Measurements from ENCODE around the gene RPL6. TPM values are rescaled to one million over a fixed set of nuclear protein-coding genes. Genes with fewer than 3 reads are reported as not detected.

Gene RPL6
- total and polyA plus RNA-seq, 7 experiments from 2014 or later, result 697 to 1,668 (median 1,363) TPM

- Histone ChIP-seq H3K4me3 (ENCODE audit: low read length) (no peak overlapping the region), H3K27ac (ENCODE audit: low read depth, low read length) (no peak overlapping the region), H3K36me3 (ENCODE audit: control insufficient read depth in 2 of 3, insufficient read depth in 3 of 3, low read length in 3 of 3) (no peaks in the 10 kb centered on the region), H3K9me3 (ENCODE audit: control insufficient read depth in 2 of 3, low read length in 3 of 3) (no peaks in the 10 kb centered on the region), H3K27me3 (ENCODE audit: control insufficient read depth in 2 of 2, insufficient read depth in 2 of 2, low read length in 2 of 2) (no peaks in the 10 kb centered on the region), H3K4me1 (ENCODE audit: control insufficient read depth in 2 of 2, insufficient read depth in 2 of 2, low read length in 2 of 2) (no peaks in the 10 kb centered on the region)
- no peak overlapping the region for H3K4me3 Mint-ChIP-seq
- CTCF ChIA-PET, result no interaction called here
- POLR2A ChIA-PET, result no interaction called here
- peaks cover 9 to 37% (median 20%) of the 10 kb centered on the region in 7 donors for H3K4me1 Mint-ChIP-seq
- H3K27me3 Mint-ChIP-seq, result no peaks in the 10 kb centered on the region
- intact Hi-C loops (cut with micrococcal nuclease), result no loop called here
- H3K9me3 Mint-ChIP-seq, result no peaks in the 10 kb centered on the region
- DNase-seq (no peak), ATAC-seq (no peak)
- peaks cover 0 to 5% (median 0%) of the 10 kb centered on the region in 5 donors for H3K36me3 Mint-ChIP-seq
- H3K27ac Mint-ChIP-seq, result no peak overlapping the region
These were observed 34.3 kb downstream of the RPL6 start for GRCh38 chr12:112375105-112375504.

GRCh38 chr12:112374166-112374740 lies 35.2 kb downstream of the RPL6 start:
- DNase-seq, result no peak
- Mint-ChIP-seq H3K9me3 (no peaks in the 10 kb centered on the region), H3K27ac (no peak overlapping the region), H3K4me3 (no peak overlapping the region), H3K27me3 (no peaks in the 10 kb centered on the region), H3K36me3 (peaks cover 0 to 5% (median 0%) of the 10 kb centered on the region in 5 donors), H3K4me1 (peaks cover 10 to 37% (median 19%) of the 10 kb centered on the region in 7 donors)
- Histone ChIP-seq H3K4me3 (ENCODE audit: low read length) (no peak overlapping the region), H3K27me3 (ENCODE audit: control insufficient read depth in 2 of 2, insufficient read depth in 2 of 2, low read length in 2 of 2) (no peaks in the 10 kb centered on the region), H3K36me3 (ENCODE audit: control insufficient read depth in 2 of 3, insufficient read depth in 3 of 3, low read length in 3 of 3) (no peaks in the 10 kb centered on the region), H3K27ac (ENCODE audit: low read depth, low read length) (no peak overlapping the region), H3K4me1 (ENCODE audit: control insufficient read depth in 2 of 2, insufficient read depth in 2 of 2, low read length in 2 of 2) (no peaks in the 10 kb centered on the region), H3K9me3 (ENCODE audit: control insufficient read depth in 2 of 3, low read length in 3 of 3) (no peaks in the 10 kb centered on the region)
- ChIA-PET CTCF (no interaction called here), POLR2A (no interaction called here)
- intact Hi-C loops (cut with micrococcal nuclease), result no loop called here
- ATAC-seq, result no peak

- H3K9me3 ChIP-seq (ENCODE audit: control insufficient read depth in 2 of 3, low read length in 3 of 3), result no peaks in the 10 kb centered on the region
- intact Hi-C loops (cut with micrococcal nuclease), result no loop called here
- no peaks in the 10 kb centered on the region for H3K27me3 Mint-ChIP-seq
- H3K4me3 Mint-ChIP-seq, result no peak overlapping the region
- H3K4me3 ChIP-seq (ENCODE audit: low read length), result no peak overlapping the region
- no peaks in the 10 kb centered on the region for H3K9me3 Mint-ChIP-seq
- POLR2A ChIA-PET, result no interaction called here
- no peaks in the 10 kb centered on the region for H3K4me1 ChIP-seq (ENCODE audit: control insufficient read depth in 2 of 2, insufficient read depth in 2 of 2, low read length in 2 of 2)
- peaks cover 1 to 30% (median 16%) of the 10 kb centered on the region in 7 donors for H3K4me1 Mint-ChIP-seq
- no peaks in the 10 kb centered on the region for H3K27me3 ChIP-seq (ENCODE audit: control insufficient read depth in 2 of 2, insufficient read depth in 2 of 2, low read length in 2 of 2)
- DNase-seq, result no peak
- no peaks in the 10 kb centered on the region for H3K36me3 ChIP-seq (ENCODE audit: control insufficient read depth in 2 of 3, insufficient read depth in 3 of 3, low read length in 3 of 3)
- H3K27ac ChIP-seq (ENCODE audit: low read depth, low read length), result no peak overlapping the region
- no peak for ATAC-seq
- H3K36me3 Mint-ChIP-seq, result peaks cover 0 to 5% (median 0%) of the 10 kb centered on the region in 5 donors
- CTCF ChIA-PET, result interaction anchor here (2.1 kb wide), 1 partner anchor 16 kb away, joined by 6 read pairs; no protein-coding TSS in a partner anchor
- no peak overlapping the region for H3K27ac Mint-ChIP-seq
These were observed 38.4 kb downstream of the RPL6 start for GRCh38 chr12:112370868-112371510.

GRCh38 chr12:112370199-112370598 lies 39.2 kb downstream of the RPL6 start:
- intact Hi-C loops (cut with micrococcal nuclease), result no loop called here
- H3K4me3 ChIP-seq (ENCODE audit: low read length), result no peak overlapping the region
- CTCF ChIA-PET, result interaction anchor here (2.1 kb wide), 1 partner anchor 17 kb away, joined by 6 read pairs; no protein-coding TSS in a partner anchor
- H3K4me1 ChIP-seq (ENCODE audit: control insufficient read depth in 2 of 2, insufficient read depth in 2 of 2, low read length in 2 of 2), result no peaks in the 10 kb centered on the region
- H3K36me3 ChIP-seq (ENCODE audit: control insufficient read depth in 2 of 3, insufficient read depth in 3 of 3, low read length in 3 of 3), result no peaks in the 10 kb centered on the region
- no peaks in the 10 kb centered on the region for H3K9me3 Mint-ChIP-seq
- POLR2A ChIA-PET, result no interaction called here
- peak overlapping the region in 1 of 9 donors; percentile 41 for H3K27ac Mint-ChIP-seq
- H3K27me3 Mint-ChIP-seq, result no peaks in the 10 kb centered on the region
- no peaks in the 10 kb centered on the region for H3K27me3 ChIP-seq (ENCODE audit: control insufficient read depth in 2 of 2, insufficient read depth in 2 of 2, low read length in 2 of 2)
- peaks cover 3 to 34% (median 16%) of the 10 kb centered on the region in 7 donors for H3K4me1 Mint-ChIP-seq
- no peaks in the 10 kb centered on the region for H3K9me3 ChIP-seq (ENCODE audit: control insufficient read depth in 2 of 3, low read length in 3 of 3)
- H3K27ac ChIP-seq (ENCODE audit: low read depth, low read length), result no peak overlapping the region
- no peak for DNase-seq
- ATAC-seq, result no peak
- H3K4me3 Mint-ChIP-seq, result no peak overlapping the region
- peaks cover 0 to 4% (median 0%) of the 10 kb centered on the region in 5 donors for H3K36me3 Mint-ChIP-seq

GRCh38 chr12:112368856-112369255 lies 40.5 kb downstream of the RPL6 start:
- Histone ChIP-seq H3K4me1 (ENCODE audit: control insufficient read depth in 2 of 2, insufficient read depth in 2 of 2, low read length in 2 of 2) (no peaks in the 10 kb centered on the region), H3K27ac (ENCODE audit: low read depth, low read length) (no peak overlapping the region), H3K9me3 (ENCODE audit: control insufficient read depth in 2 of 3, low read length in 3 of 3) (no peaks in the 10 kb centered on the region), H3K4me3 (ENCODE audit: low read length) (no peak overlapping the region), H3K27me3 (ENCODE audit: control insufficient read depth in 2 of 2, insufficient read depth in 2 of 2, low read length in 2 of 2) (no peaks in the 10 kb centered on the region), H3K36me3 (ENCODE audit: control insufficient read depth in 2 of 3, insufficient read depth in 3 of 3, low read length in 3 of 3) (no peaks in the 10 kb centered on the region)
- Mint-ChIP-seq H3K27ac (no peak overlapping the region), H3K4me1 (peaks cover 5 to 25% (median 17%) of the 10 kb centered on the region in 7 donors), H3K27me3 (no peaks in the 10 kb centered on the region), H3K4me3 (no peak overlapping the region), H3K36me3 (no peaks in the 10 kb centered on the region), H3K9me3 (no peaks in the 10 kb centered on the region)
- DNase-seq, result no peak
- ATAC-seq, result no peak
- POLR2A ChIA-PET, result interaction anchor here (0.8 kb wide), 1 partner anchor 923 kb away, joined by 3 read pairs; no protein-coding TSS in a partner anchor
- intact Hi-C loops (cut with micrococcal nuclease), result no loop called here
- CTCF ChIA-PET, result no interaction called here

- no peaks in the 10 kb centered on the region for H3K36me3 Mint-ChIP-seq
- Histone ChIP-seq H3K4me1 (ENCODE audit: control insufficient read depth in 2 of 2, insufficient read depth in 2 of 2, low read length in 2 of 2) (no peaks in the 10 kb centered on the region), H3K27me3 (ENCODE audit: control insufficient read depth in 2 of 2, insufficient read depth in 2 of 2, low read length in 2 of 2) (no peaks in the 10 kb centered on the region), H3K9me3 (ENCODE audit: control insufficient read depth in 2 of 3, low read length in 3 of 3) (no peaks in the 10 kb centered on the region), H3K36me3 (ENCODE audit: control insufficient read depth in 2 of 3, insufficient read depth in 3 of 3, low read length in 3 of 3) (no peaks in the 10 kb centered on the region), H3K27ac (ENCODE audit: low read depth, low read length) (no peak overlapping the region), H3K4me3 (ENCODE audit: low read length) (no peak overlapping the region)
- POLR2A ChIA-PET, result no interaction called here
- CTCF ChIA-PET, result no interaction called here
- no peak for ATAC-seq
- H3K9me3 Mint-ChIP-seq, result no peaks in the 10 kb centered on the region
- H3K27ac Mint-ChIP-seq, result no peak overlapping the region
- H3K4me1 Mint-ChIP-seq, result peaks cover 5 to 25% (median 17%) of the 10 kb centered on the region in 7 donors
- intact Hi-C loops (cut with micrococcal nuclease), result no loop called here
- H3K27me3 Mint-ChIP-seq, result no peaks in the 10 kb centered on the region
- DNase-seq, result no peak
- H3K4me3 Mint-ChIP-seq, result no peak overlapping the region
These were observed 41.4 kb downstream of the RPL6 start for GRCh38 chr12:112367965-112368364.

GRCh38 chr12:112362310-112362709 lies 47.1 kb downstream of the RPL6 start:
- ChIA-PET POLR2A (no interaction called here), CTCF (no interaction called here)
- no peak overlapping the region for H3K4me3 Mint-ChIP-seq
- ATAC-seq (no peak), DNase-seq (no peak)
- H3K27ac Mint-ChIP-seq, result no peak overlapping the region
- no peaks in the 10 kb centered on the region for H3K27me3 ChIP-seq (ENCODE audit: control insufficient read depth in 2 of 2, insufficient read depth in 2 of 2, low read length in 2 of 2)
- no peaks in the 10 kb centered on the region for H3K36me3 ChIP-seq (ENCODE audit: control insufficient read depth in 2 of 3, insufficient read depth in 3 of 3, low read length in 3 of 3)
- peaks cover 0 to 5% (median 3%) of the 10 kb centered on the region in 5 donors for H3K36me3 Mint-ChIP-seq
- no peaks in the 10 kb centered on the region for H3K4me1 ChIP-seq (ENCODE audit: control insufficient read depth in 2 of 2, insufficient read depth in 2 of 2, low read length in 2 of 2)
- peaks cover 0 to 19% (median 13%) of the 10 kb centered on the region in 7 donors for H3K4me1 Mint-ChIP-seq
- peaks cover 0 to 1% (median 0%) of the 10 kb centered on the region in 11 donors for H3K9me3 Mint-ChIP-seq
- H3K27me3 Mint-ChIP-seq, result no peaks in the 10 kb centered on the region
- no peaks in the 10 kb centered on the region for H3K9me3 ChIP-seq (ENCODE audit: control insufficient read depth in 2 of 3, low read length in 3 of 3)
- H3K4me3 ChIP-seq (ENCODE audit: low read length), result no peak overlapping the region
- intact Hi-C loops (cut with micrococcal nuclease), result no loop called here
- no peak overlapping the region for H3K27ac ChIP-seq (ENCODE audit: low read depth, low read length)

Measured in naive thymus-derived CD4-positive, alpha-beta T cell (primary cell).